HUES64 (cell line): ENCODE results near the gene ENPP3.

Source experiments
- H3K27ac ChIP-seq: 2 replicates; pipeline ENCODE4 v1.7.0; 2013; ENCODE audit warnings: low read depth, low read length, inconsistent platforms
- H3K27me3 ChIP-seq: 2 replicates; pipeline ENCODE4 v1.6.1; 2013; ENCODE audit warnings: mild to moderate bottlenecking, low read length; ENCODE audit not compliant: insufficient read depth
- H3K36me3 ChIP-seq: 2 replicates; pipeline ENCODE4 v1.6.1; 2013; ENCODE audit warnings: mild to moderate bottlenecking, low read length; ENCODE audit not compliant: insufficient read depth
- H3K4me1 ChIP-seq: 2 replicates; pipeline ENCODE4 v1.6.1; 2013; ENCODE audit warnings: mild to moderate bottlenecking, low read length, moderate library complexity; ENCODE audit not compliant: insufficient read depth
- H3K4me3 ChIP-seq: 2 replicates; pipeline ENCODE4 v1.5.1; 2013; ENCODE audit warnings: mild to moderate bottlenecking, low read length, moderate library complexity
- H3K9ac ChIP-seq: 2 replicates; pipeline ENCODE4 v1.6.1; 2013; ENCODE audit warnings: mild to moderate bottlenecking, low read depth, low read length
- H3K9me3 ChIP-seq: 2 replicates; pipeline ENCODE4 v1.6.1; 2013; ENCODE audit warnings: low read depth, low read length; ENCODE audit not compliant: insufficient read depth
- WGBS: fragments of 150-250, 120-280 bp; methylation state at CpG from one replicate; pipeline ENCODE4 v1.1.7; 2013; ENCODE audit warnings: missing lambda C conversion rate; 5-methylcytosine and 5-hydroxymethylcytosine counted together

The ENPP3 gene

DNA sequence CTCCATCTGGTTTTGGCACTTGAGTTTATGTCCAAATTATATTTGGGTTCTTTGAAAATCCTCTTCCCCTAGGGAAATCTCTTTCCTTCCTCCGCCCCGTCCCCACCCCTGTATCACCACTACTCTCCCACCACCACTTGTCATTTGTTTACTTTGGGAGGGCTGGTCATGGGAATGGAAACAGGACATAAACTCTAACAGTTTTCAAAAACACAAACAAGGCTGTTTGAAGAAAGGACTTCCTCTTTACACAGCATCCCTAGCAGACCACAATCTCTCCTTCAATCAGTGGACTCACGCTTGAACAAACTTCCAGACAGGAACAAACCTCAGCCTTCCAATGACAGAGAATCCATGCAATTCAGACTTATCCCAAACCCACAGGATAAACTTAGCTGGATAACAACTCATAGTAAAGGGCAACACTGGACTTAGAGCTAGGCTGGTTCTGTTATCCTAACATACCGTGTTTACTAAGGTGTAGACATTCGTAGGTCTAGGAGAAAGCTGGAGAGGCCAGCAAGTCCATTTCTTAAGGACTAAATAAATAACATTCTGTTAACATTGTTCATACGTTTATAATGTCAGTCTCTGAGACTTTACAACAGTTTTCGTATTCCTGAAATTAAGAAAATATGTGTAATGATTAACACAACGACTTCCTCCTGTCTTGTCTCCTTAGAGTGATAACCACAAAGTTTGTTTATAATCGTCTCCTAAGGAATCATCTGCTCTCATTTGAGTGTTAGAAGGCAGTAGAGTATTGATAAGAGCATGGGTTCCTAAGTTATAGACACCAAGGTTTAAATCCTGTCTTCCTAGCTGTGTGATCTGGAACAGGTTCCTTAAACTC is 117.8 kb downstream of the ENPP3 start:
- H3K4me1 ChIP-seq, result no peaks in the 10 kb centered on the region
- H3K27ac ChIP-seq, result no peak overlapping the region
- no peaks in the 10 kb centered on the region for H3K9me3 ChIP-seq
- H3K36me3 ChIP-seq, result no peaks in the 10 kb centered on the region
- H3K27me3 ChIP-seq, result no peaks in the 10 kb centered on the region
- H3K4me3 ChIP-seq, result no peak overlapping the region
- 93% methylated on average over 9 of the region's 9 CpGs for WGBS
- no peak overlapping the region for H3K9ac ChIP-seq

DNA sequence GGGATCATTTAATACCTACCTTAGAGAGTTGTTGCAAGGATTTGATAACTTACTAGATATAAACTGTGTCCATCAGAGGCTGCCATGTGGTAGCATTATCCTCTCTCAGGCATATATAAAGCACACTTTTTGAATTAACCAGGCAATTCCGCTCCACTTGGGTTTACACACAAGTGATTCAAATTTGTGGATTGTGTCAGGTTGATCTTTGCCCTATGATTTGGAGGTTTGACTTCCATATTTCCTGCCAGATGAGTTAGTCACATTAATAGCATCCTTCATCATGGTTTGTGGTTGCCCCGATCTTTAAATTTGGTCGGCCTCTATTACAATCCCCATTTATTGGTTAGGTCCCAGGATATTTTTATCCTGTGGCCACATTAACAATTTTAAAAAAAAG is 118.5 kb downstream of the ENPP3 start:
- no peak overlapping the region for H3K9ac ChIP-seq
- 94% methylated on average over 3 of the region's 3 CpGs for WGBS
- H3K36me3 ChIP-seq, result no peaks in the 10 kb centered on the region
- no peaks in the 10 kb centered on the region for H3K4me1 ChIP-seq
- no peaks in the 10 kb centered on the region for H3K9me3 ChIP-seq
- H3K27me3 ChIP-seq, result no peaks in the 10 kb centered on the region
- H3K4me3 ChIP-seq, result no peak overlapping the region
- no peak overlapping the region for H3K27ac ChIP-seq

GRCh38 chr6:131756039-131756438 is 118.9 kb downstream of the ENPP3 start:
- no peaks in the 10 kb centered on the region for H3K9me3 ChIP-seq
- no peak overlapping the region for H3K4me3 ChIP-seq
- no peaks in the 10 kb centered on the region for H3K27me3 ChIP-seq
- H3K27ac ChIP-seq, result no peak overlapping the region
- WGBS, result 92% methylated on average over 2 of the region's 2 CpGs
- H3K4me1 ChIP-seq, result no peaks in the 10 kb centered on the region
- no peaks in the 10 kb centered on the region for H3K36me3 ChIP-seq
- no peak overlapping the region for H3K9ac ChIP-seq

GRCh38 chr6:131758920-131759319 is 121.8 kb downstream of the ENPP3 start:
- H3K27ac ChIP-seq, result no peak overlapping the region
- H3K27me3 ChIP-seq, result no peaks in the 10 kb centered on the region
- no peaks in the 10 kb centered on the region for H3K36me3 ChIP-seq
- 96% methylated on average over 4 of the region's 4 CpGs for WGBS
- no peaks in the 10 kb centered on the region for H3K9me3 ChIP-seq
- no peak overlapping the region for H3K4me3 ChIP-seq
- H3K4me1 ChIP-seq, result no peaks in the 10 kb centered on the region
- no peak overlapping the region for H3K9ac ChIP-seq

- no peak overlapping the region for H3K27ac ChIP-seq
- no peak overlapping the region for H3K4me3 ChIP-seq
- no peaks in the 10 kb centered on the region for H3K4me1 ChIP-seq
- no peak overlapping the region for H3K9ac ChIP-seq
- H3K36me3 ChIP-seq, result no peaks in the 10 kb centered on the region
- 95% methylated on average over 2 of the region's 6 CpGs for WGBS
- no peaks in the 10 kb centered on the region for H3K9me3 ChIP-seq
- H3K27me3 ChIP-seq, result no peaks in the 10 kb centered on the region
These were observed 124.1 kb downstream of the ENPP3 start for GRCh38 chr6:131761060-131761761.

- Histone ChIP-seq H3K4me1 (no peaks in the 10 kb centered on the region), H3K27me3 (no peaks in the 10 kb centered on the region), H3K9me3 (no peaks in the 10 kb centered on the region), H3K9ac (no peak overlapping the region), H3K36me3 (no peaks in the 10 kb centered on the region), H3K4me3 (no peak overlapping the region), H3K27ac (no peak overlapping the region)
- WGBS, result 83% methylated on average over 1 of the region's 1 CpG
These were observed 124.6 kb downstream of the ENPP3 start for GRCh38 chr6:131761762-131762067.

DNA sequence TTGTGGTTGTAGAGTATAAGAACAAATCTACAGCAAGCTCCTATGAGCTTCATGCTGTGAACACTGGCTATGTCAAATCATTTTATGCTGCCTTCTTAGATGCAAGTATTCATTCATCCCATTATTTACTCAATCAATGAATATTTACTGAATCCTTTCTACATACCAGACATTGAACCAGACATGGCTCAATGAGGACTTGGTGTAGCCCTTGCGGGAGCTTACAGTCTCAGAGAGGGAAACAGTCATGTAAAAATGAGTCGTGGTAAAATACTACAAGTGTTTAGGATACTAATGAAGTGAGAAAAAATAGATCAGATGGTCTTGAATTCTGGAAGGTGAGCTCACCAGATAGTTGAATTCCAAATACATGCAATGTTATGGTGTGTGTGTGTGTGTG is 125.9 kb downstream of the ENPP3 start:
- Histone ChIP-seq H3K27ac (no peak overlapping the region), H3K27me3 (no peaks in the 10 kb centered on the region), H3K9me3 (no peaks in the 10 kb centered on the region), H3K36me3 (no peaks in the 10 kb centered on the region), H3K9ac (no peak overlapping the region), H3K4me3 (no peak overlapping the region), H3K4me1 (no peaks in the 10 kb centered on the region)
- WGBS, result 92% methylated on average over 2 of the region's 2 CpGs

DNA sequence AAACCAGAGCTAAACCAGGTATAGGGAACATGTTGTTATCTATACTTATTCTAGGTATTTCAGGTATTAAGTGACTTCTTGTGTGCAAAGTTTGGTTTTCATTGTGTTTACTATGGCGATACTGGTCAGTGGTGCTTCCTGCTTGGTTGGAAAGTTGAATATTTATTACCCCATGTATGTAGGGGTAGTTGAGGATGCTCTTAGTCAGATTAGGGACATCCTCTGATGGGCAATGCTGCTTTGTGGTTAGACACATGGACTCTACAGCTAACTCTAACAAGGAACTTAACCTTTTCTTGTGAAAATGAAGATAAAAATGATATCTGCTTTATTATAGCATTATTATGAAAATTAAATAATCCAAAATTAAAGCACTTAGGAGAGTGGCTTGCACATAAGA is 126.6 kb downstream of the ENPP3 start:
- H3K27ac ChIP-seq, result no peak overlapping the region
- H3K4me3 ChIP-seq, result no peak overlapping the region
- H3K9me3 ChIP-seq, result no peaks in the 10 kb centered on the region
- 92% methylated on average over 1 of the region's 1 CpG for WGBS
- no peaks in the 10 kb centered on the region for H3K36me3 ChIP-seq
- H3K27me3 ChIP-seq, result no peaks in the 10 kb centered on the region
- H3K4me1 ChIP-seq, result no peaks in the 10 kb centered on the region
- H3K9ac ChIP-seq, result no peak overlapping the region

DNA sequence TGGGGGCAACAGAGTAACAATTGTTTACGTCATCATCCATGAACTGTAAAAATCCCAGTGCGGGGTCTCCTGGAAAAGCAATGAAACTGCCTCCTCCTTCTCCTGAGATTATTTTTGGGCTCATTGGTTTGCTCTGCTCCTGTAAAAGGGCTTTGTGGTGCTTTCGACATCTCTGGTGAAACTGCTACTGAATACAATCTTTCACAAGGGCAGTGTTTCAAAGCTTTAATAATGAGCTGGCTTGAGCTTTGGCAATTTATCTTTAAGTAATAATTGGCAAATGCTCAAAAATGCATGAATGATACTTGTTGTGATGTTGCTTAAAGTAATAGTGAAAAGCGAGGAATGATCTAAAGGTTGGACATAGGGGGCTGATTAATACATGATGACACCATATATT is 127.2 kb downstream of the ENPP3 start:
- Histone ChIP-seq H3K4me1 (no peaks in the 10 kb centered on the region), H3K9me3 (no peaks in the 10 kb centered on the region), H3K36me3 (no peaks in the 10 kb centered on the region), H3K27ac (no peak overlapping the region), H3K9ac (no peak overlapping the region), H3K27me3 (no peaks in the 10 kb centered on the region), H3K4me3 (no peak overlapping the region)
- WGBS, result 95% methylated on average over 4 of the region's 4 CpGs

DNA sequence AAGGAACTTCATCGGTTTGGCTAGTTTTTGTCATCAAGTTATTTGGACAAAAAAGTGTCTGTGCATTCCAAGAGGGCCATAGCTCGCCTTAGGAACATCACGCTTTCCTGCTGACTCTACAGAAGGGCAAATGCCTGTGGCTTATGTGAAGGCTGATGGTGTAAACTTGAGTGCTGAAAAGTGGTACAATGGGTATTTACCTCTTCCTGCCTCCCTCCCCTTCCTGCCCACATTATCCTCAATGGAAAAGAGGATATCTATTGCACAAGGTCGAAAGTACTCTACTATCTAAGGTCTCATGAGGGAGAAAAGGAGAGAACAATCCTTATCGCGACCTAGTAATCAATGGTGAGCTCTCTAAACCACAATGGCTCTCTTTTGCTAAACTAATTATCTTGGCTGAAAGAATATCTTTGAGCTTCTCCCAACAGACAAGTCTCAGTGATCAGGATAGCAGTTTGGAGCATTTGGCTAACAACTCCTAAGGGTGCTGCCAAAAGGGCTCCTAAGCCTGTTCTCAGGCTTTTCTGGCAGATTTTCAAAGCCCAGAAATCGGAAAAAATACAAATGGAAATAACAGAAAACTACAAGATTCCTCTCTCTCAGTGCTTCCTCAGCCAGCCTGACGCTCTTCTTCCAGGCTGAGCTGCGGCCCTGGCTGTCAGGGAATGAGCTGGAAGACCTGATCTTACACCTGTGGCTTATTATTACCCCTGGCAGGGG is 128.1 kb downstream of the ENPP3 start:
- H3K27ac ChIP-seq, result no peak overlapping the region
- H3K4me3 ChIP-seq, result no peak overlapping the region
- H3K4me1 ChIP-seq, result no peaks in the 10 kb centered on the region
- 88% methylated on average over 9 of the region's 9 CpGs for WGBS
- H3K9me3 ChIP-seq, result no peaks in the 10 kb centered on the region
- H3K27me3 ChIP-seq, result no peaks in the 10 kb centered on the region
- H3K36me3 ChIP-seq, result no peaks in the 10 kb centered on the region
- no peak overlapping the region for H3K9ac ChIP-seq

GRCh38 chr6:131765804-131766135 is 128.7 kb downstream of the ENPP3 start:
- Histone ChIP-seq H3K36me3 (no peaks in the 10 kb centered on the region), H3K4me1 (no peaks in the 10 kb centered on the region), H3K9ac (no peak overlapping the region), H3K9me3 (no peaks in the 10 kb centered on the region), H3K27me3 (no peaks in the 10 kb centered on the region), H3K27ac (no peak overlapping the region), H3K4me3 (no peak overlapping the region)
- 96% methylated on average over 4 of the region's 4 CpGs for WGBS
